Measurements from ENCODE around the gene ABCC5. TPM values are rescaled to one million over a fixed set of nuclear protein-coding genes. Genes with fewer than 3 reads are reported as not detected.
"Not testable (repeated sequence)": the region's sequence is repeated elsewhere in the genome, so short reads cannot be mapped to it uniquely, and the experiment has no call there.

The ABCC5 gene
- polyA plus RNA-seq, 4 donors, result 9.2 to 64.6 (median 13.0) TPM

GRCh38 chr3:184025256-184025655, 7.6 kb upstream of the ABCC5 start:
- DNase-seq; FAIRE-seq; H3K36me3 ChIP-seq (ENCODE audit: control insufficient read depth in 3 of 3, insufficient read depth in 2 of 3, low read depth in 1 of 3, low read length in 3 of 3); H3K9me3 ChIP-seq (ENCODE audit: control insufficient read depth in 2 of 2, insufficient read depth in 1 of 2, low read depth in 1 of 2, low read length in 1 of 2); H3K4me3 ChIP-seq (ENCODE audit: low read depth in 1 of 3, low read length in 3 of 3); H3K4me1 ChIP-seq (ENCODE audit: control insufficient read depth in 3 of 3, insufficient read depth in 2 of 3, low read depth in 1 of 3, low read length in 2 of 3); H3K27me3 ChIP-seq (ENCODE audit: control insufficient read depth in 3 of 3, insufficient read depth in 3 of 3, low read length in 3 of 3); H3K27ac ChIP-seq (ENCODE audit: low read depth in 1 of 3, low read length in 2 of 3): not testable (repeated sequence)
- WGBS, 3 donors, result 43 to 62% (median 53%) methylated on average over 5 of the region's 5 CpGs

- DNase-seq (no peak), FAIRE-seq (no peak)
These were observed 4.6 kb upstream of the ABCC5 start for GRCh38 chr3:184022323-184022722.

GRCh38 chr3:184018424-184018973, 815 bp upstream of the ABCC5 start:
- no peaks in the 10 kb centered on the region for H3K9me3 ChIP-seq (ENCODE audit: control insufficient read depth in 2 of 2, insufficient read depth in 1 of 2, low read depth in 1 of 2, low read length in 1 of 2)
- FAIRE-seq (no peak), DNase-seq (no peak)
- peak overlapping the region in 2 of 3 donors; percentile 73 to 81 for H3K27ac ChIP-seq (ENCODE audit: low read depth in 1 of 3, low read length in 2 of 3)
- peaks cover 0 to 3% (median 0%) of the 10 kb centered on the region in 3 donors for H3K27me3 ChIP-seq (ENCODE audit: control insufficient read depth in 3 of 3, insufficient read depth in 3 of 3, low read length in 3 of 3)
- H3K4me1 ChIP-seq (ENCODE audit: control insufficient read depth in 3 of 3, insufficient read depth in 2 of 3, low read depth in 1 of 3, low read length in 2 of 3), result no peaks in the 10 kb centered on the region
- WGBS, 3 donors, result 86 to 89% (median 87%) methylated on average over 21 of the region's 21 CpGs
- peaks cover 0 to 3% (median 0%) of the 10 kb centered on the region in 3 donors for H3K36me3 ChIP-seq (ENCODE audit: control insufficient read depth in 3 of 3, insufficient read depth in 2 of 3, low read depth in 1 of 3, low read length in 3 of 3)
- peak overlapping the region; percentile 59 to 100 (median 65) for H3K4me3 ChIP-seq (ENCODE audit: low read depth in 1 of 3, low read length in 3 of 3)

More at GRCh38 chr3:184022323-184022722, 4.6 kb upstream of the ABCC5 start:
- Histone ChIP-seq H3K27me3 (ENCODE audit: control insufficient read depth in 3 of 3, insufficient read depth in 3 of 3, low read length in 3 of 3) (peaks cover 0 to 3% (median 0%) of the 10 kb centered on the region in 3 donors), H3K4me1 (ENCODE audit: control insufficient read depth in 3 of 3, insufficient read depth in 2 of 3, low read depth in 1 of 3, low read length in 2 of 3) (no peaks in the 10 kb centered on the region), H3K4me3 (ENCODE audit: low read depth in 1 of 3, low read length in 3 of 3) (no peak overlapping the region), H3K36me3 (ENCODE audit: control insufficient read depth in 3 of 3, insufficient read depth in 2 of 3, low read depth in 1 of 3, low read length in 3 of 3) (no peaks in the 10 kb centered on the region), H3K27ac (ENCODE audit: low read depth in 1 of 3, low read length in 2 of 3) (no peak overlapping the region), H3K9me3 (ENCODE audit: control insufficient read depth in 2 of 2, insufficient read depth in 1 of 2, low read depth in 1 of 2, low read length in 1 of 2) (no peaks in the 10 kb centered on the region)
- WGBS, 3 donors, result 64 to 88% (median 68%) methylated on average over 7 of the region's 7 CpGs

- Histone ChIP-seq H3K27me3 (ENCODE audit: control insufficient read depth in 3 of 3, insufficient read depth in 3 of 3, low read length in 3 of 3) (peaks cover 0 to 3% (median 0%) of the 10 kb centered on the region in 3 donors), H3K4me1 (ENCODE audit: control insufficient read depth in 3 of 3, insufficient read depth in 2 of 3, low read depth in 1 of 3, low read length in 2 of 3) (no peaks in the 10 kb centered on the region), H3K27ac (ENCODE audit: low read depth in 1 of 3, low read length in 2 of 3) (peak overlapping the region in 2 of 3 donors; percentile 43 to 59), H3K9me3 (ENCODE audit: control insufficient read depth in 2 of 2, insufficient read depth in 1 of 2, low read depth in 1 of 2, low read length in 1 of 2) (no peaks in the 10 kb centered on the region), H3K4me3 (ENCODE audit: low read depth in 1 of 3, low read length in 3 of 3) (peak overlapping the region; percentile 59 to 100 (median 65)), H3K36me3 (ENCODE audit: control insufficient read depth in 3 of 3, insufficient read depth in 2 of 3, low read depth in 1 of 3, low read length in 3 of 3) (peaks cover 0 to 3% (median 0%) of the 10 kb centered on the region in 3 donors)
- 11 to 28% (median 13%) methylated on average over 39 to 57 of the region's 57 CpGs for WGBS, 3 donors
- FAIRE-seq (no peak), DNase-seq (peak; percentile 64 to 83)
These were observed 643 bp downstream of the ABCC5 start for GRCh38 chr3:184016811-184017671.

GRCh38 chr3:184016169-184016570, 1.5 kb downstream of the ABCC5 start:
- 54 to 75% (median 64%) methylated on average over 5 of the region's 5 CpGs for WGBS, 3 donors
- DNase-seq, result no peak
- H3K4me1 ChIP-seq (ENCODE audit: control insufficient read depth in 3 of 3, insufficient read depth in 2 of 3, low read depth in 1 of 3, low read length in 2 of 3), result no peaks in the 10 kb centered on the region
- FAIRE-seq, result no peak
- no peaks in the 10 kb centered on the region for H3K9me3 ChIP-seq (ENCODE audit: control insufficient read depth in 2 of 2, insufficient read depth in 1 of 2, low read depth in 1 of 2, low read length in 1 of 2)
- no peak overlapping the region for H3K27ac ChIP-seq (ENCODE audit: low read depth in 1 of 3, low read length in 2 of 3)
- H3K36me3 ChIP-seq (ENCODE audit: control insufficient read depth in 3 of 3, insufficient read depth in 2 of 3, low read depth in 1 of 3, low read length in 3 of 3), result peaks cover 0 to 3% (median 0%) of the 10 kb centered on the region in 3 donors
- H3K4me3 ChIP-seq (ENCODE audit: low read depth in 1 of 3, low read length in 3 of 3), result no peak overlapping the region
- H3K27me3 ChIP-seq (ENCODE audit: control insufficient read depth in 3 of 3, insufficient read depth in 3 of 3, low read length in 3 of 3), result peaks cover 0 to 3% (median 0%) of the 10 kb centered on the region in 3 donors

DNA sequence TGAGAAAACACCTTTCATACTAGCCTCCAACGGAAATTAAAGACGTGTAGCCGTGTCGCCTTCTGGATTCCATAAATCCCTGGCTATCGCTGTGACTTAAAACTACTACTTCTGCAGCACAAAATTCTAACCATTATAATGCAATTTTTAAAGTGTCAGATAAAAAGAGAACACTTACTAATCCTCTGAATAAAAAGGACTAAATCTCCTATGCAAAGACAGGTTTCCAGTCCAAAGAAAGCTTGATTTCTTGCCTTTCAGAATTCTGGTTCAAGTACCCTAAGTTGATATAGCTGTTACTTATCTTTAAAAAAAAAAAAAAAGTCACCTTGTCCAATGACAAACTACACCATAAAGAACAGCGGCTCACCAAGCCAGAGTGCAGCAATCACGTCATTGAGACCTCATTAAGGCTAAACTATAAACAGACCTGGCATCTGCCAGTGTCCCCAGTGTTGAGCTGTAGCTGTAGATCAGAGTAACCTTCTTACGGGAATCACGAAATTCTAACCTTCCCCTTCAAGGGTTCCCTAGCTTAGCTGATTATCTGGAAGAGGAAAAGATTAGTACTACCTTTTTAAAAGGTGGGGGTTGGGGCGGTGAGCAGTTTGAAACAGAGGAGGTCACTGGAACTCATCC, 2.2 kb downstream of the ABCC5 start:
- H3K27ac ChIP-seq (ENCODE audit: low read depth in 1 of 3, low read length in 2 of 3), result no peak overlapping the region
- FAIRE-seq, result no peak
- peak; percentile 33 to 78 for DNase-seq

DNA sequence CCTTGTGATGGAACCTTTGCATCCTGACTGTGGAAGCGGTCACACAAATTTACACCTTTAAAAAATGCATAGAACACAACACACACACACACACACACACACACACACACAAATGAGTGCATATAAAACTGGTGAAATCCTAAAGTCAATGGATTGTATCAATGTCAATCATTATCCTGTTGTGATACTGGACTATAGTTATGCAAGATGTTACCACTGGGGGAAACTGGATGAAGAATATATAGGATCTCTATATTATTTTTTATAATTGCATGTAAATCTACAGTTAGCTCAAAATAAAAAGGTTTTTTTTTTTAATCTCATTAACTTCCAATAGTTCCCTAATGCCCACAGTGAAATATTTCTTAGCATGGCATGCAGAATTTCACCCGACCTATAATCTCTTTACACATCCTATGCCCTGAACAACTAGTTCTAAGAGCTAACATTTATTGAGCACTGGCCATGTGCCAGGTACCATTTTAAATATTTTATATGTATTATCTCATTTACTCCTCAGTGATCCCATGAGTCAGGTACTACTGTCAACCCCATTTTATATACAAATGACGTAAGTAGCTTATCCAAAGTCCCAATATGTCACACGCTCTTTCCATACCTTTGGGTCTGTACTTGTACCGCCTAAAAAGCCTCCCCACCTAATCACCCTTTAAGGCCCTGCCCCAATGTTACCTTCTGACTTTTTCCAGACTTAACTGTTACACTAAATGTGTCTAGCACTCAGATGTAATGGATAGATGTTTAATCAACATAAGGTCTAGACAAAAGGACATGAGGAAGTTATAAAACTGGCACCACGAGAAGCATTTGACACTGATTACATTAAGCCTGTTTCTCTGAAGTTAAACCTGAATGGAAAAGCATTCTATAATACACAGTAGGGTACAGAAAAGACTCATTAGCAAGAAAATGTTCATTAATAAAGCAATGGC, 5.5 kb downstream of the ABCC5 start:
- Histone ChIP-seq H3K9me3 (ENCODE audit: control insufficient read depth in 2 of 2, insufficient read depth in 1 of 2, low read depth in 1 of 2, low read length in 1 of 2) (no peaks in the 10 kb centered on the region), H3K4me3 (ENCODE audit: low read depth in 1 of 3, low read length in 3 of 3) (no peak overlapping the region), H3K36me3 (ENCODE audit: control insufficient read depth in 3 of 3, insufficient read depth in 2 of 3, low read depth in 1 of 3, low read length in 3 of 3) (peaks cover 0 to 6% (median 2%) of the 10 kb centered on the region in 3 donors), H3K27me3 (ENCODE audit: control insufficient read depth in 3 of 3, insufficient read depth in 3 of 3, low read length in 3 of 3) (no peaks in the 10 kb centered on the region), H3K27ac (ENCODE audit: low read depth in 1 of 3, low read length in 2 of 3) (no peak overlapping the region), H3K4me1 (ENCODE audit: control insufficient read depth in 3 of 3, insufficient read depth in 2 of 3, low read depth in 1 of 3, low read length in 2 of 3) (no peaks in the 10 kb centered on the region)
- WGBS, 3 donors, result 58 to 80% (median 75%) methylated on average over 6 of the region's 6 CpGs
- FAIRE-seq, result no peak
- peak in 1 of 2 donors; percentile 83 for DNase-seq

More for the DNA sequence above, 2.2 kb downstream of the ABCC5 start:
- WGBS, 3 donors, result 49 to 75% (median 62%) methylated on average over 10 of the region's 10 CpGs
- Histone ChIP-seq H3K36me3 (ENCODE audit: control insufficient read depth in 3 of 3, insufficient read depth in 2 of 3, low read depth in 1 of 3, low read length in 3 of 3) (peaks cover 0 to 3% (median 0%) of the 10 kb centered on the region in 3 donors), H3K4me1 (ENCODE audit: control insufficient read depth in 3 of 3, insufficient read depth in 2 of 3, low read depth in 1 of 3, low read length in 2 of 3) (no peaks in the 10 kb centered on the region), H3K27me3 (ENCODE audit: control insufficient read depth in 3 of 3, insufficient read depth in 3 of 3, low read length in 3 of 3) (peaks cover 0 to 3% (median 0%) of the 10 kb centered on the region in 3 donors), H3K9me3 (ENCODE audit: control insufficient read depth in 2 of 2, insufficient read depth in 1 of 2, low read depth in 1 of 2, low read length in 1 of 2) (no peaks in the 10 kb centered on the region), H3K4me3 (ENCODE audit: low read depth in 1 of 3, low read length in 3 of 3) (no peak overlapping the region)
